Measurements from ENCODE around the gene SMYD5.

- TF ChIP-seq ELF1 (IDR thresholded peaks at IDR 0.05; ENCODE audit: borderline replicate concordance, low read depth) = no peak
- no peak for TF ChIP-seq CEBPB (IDR thresholded peaks at IDR 0.05; ENCODE audit: low read depth)
- no peak for TF ChIP-seq CTCF (IDR thresholded peaks at IDR 0.05 in 2 of 3, conservative IDR thresholded peaks at IDR 0.05 in 1 of 3; ENCODE audit: borderline replicate concordance in 1 of 3, insufficient read depth in 1 of 3, low read depth in 2 of 3, low read length in 2 of 3)
- TF ChIP-seq POLR2A (IDR thresholded peaks at IDR 0.05; ENCODE audit: borderline replicate concordance, extremely low read depth, insufficient read depth, insufficient read length) = no peak
- TF ChIP-seq YY1 (IDR thresholded peaks at IDR 0.05; ENCODE audit: extremely low read depth, insufficient replicate concordance, low read depth, low read length) = no peak
- TF ChIP-seq REST (IDR thresholded peaks at IDR 0.05; ENCODE audit: low read depth) = no peak
- TF ChIP-seq ZNF274 (IDR thresholded peaks at IDR 0.05; ENCODE audit: low read depth, low read length) = no peak
- TF ChIP-seq ZBTB33 (IDR thresholded peaks at IDR 0.05; ENCODE audit: extremely low read depth, insufficient replicate concordance, low read length) = no peak
- no peak for TF ChIP-seq MAX (IDR thresholded peaks at IDR 0.05)
- no peak for TF ChIP-seq SRF (IDR thresholded peaks at IDR 0.05; ENCODE audit: low read depth)
- no peak for TF ChIP-seq EZH2 (IDR thresholded peaks at IDR 0.05)
These were observed 41.1 kb downstream of the SMYD5 start for GRCh38 chr2:73255007-73255644.
